Measurements from ENCODE around the gene ZNF579.

DNA sequence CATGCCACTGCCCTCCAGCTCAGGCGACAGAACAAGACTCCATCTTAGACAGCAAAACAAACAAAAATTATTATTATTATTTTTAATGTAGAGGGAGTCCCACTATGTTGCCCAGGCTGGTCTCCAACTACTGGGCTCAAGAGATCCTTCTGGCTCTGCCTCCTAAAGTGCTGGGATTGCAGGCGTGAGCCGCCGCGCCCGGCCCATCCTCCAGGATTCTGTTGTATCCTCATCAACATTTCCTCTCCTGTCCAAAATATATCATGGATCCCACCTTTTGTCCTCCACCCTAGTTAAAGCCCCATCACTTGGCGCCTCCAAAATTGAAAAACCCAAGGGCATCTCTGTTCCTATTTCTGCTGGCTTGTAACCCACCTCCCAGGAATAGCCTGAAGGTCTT, 42.5 kb upstream of the ZNF579 start:
- TF ChIP-seq TP53 (CRISPR knock-in tag; conservative IDR thresholded peaks at IDR 0.05) (no peak), ZNF777 (CRISPR knock-in tag; IDR thresholded peaks at IDR 0.05) (no peak), EP300 (IDR thresholded peaks at IDR 0.05; ENCODE audit: low read depth in 2 of 2, low read length in 2 of 2) (no peak), EP300 (CRISPR knock-in tag; IDR thresholded peaks at IDR 0.05; ENCODE audit: borderline replicate concordance) (no peak), YY1 (IDR thresholded peaks at IDR 0.05; ENCODE audit: insufficient read depth, insufficient replicate concordance, low read depth, low read length) (no peak), ZNF263 (CRISPR knock-in tag; IDR thresholded peaks at IDR 0.05) (no peak), ZNF335 (CRISPR knock-in tag; IDR thresholded peaks at IDR 0.05) (no peak), RFX3 (CRISPR knock-in tag; IDR thresholded peaks at IDR 0.05) (no peak), ZNF460 (CRISPR knock-in tag; IDR thresholded peaks at IDR 0.05; ENCODE audit: borderline replicate concordance) (no peak), KDM3A (CRISPR knock-in tag; IDR thresholded peaks at IDR 0.05; ENCODE audit: low read depth) (no peak), NCOA5 (CRISPR knock-in tag; IDR thresholded peaks at IDR 0.05) (no peak)
- TF ChIP-seq, protein P1, sequence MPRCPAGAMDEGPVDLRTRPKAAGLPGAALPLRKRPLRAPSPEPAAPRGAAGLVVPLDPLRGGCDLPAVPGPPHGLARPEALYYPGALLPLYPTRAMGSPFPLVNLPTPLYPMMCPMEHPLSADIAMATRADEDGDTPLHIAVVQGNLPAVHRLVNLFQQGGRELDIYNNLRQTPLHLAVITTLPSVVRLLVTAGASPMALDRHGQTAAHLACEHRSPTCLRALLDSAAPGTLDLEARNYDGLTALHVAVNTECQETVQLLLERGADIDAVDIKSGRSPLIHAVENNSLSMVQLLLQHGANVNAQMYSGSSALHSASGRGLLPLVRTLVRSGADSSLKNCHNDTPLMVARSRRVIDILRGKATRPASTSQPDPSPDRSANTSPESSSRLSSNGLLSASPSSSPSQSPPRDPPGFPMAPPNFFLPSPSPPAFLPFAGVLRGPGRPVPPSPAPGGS (CRISPR knock-in tag; IDR thresholded peaks at IDR 0.05), result no peak
